ENCODE data around the gene EGFL6. TPM values are rescaled to one million over a fixed set of nuclear protein-coding genes. Genes with fewer than 3 reads are reported as not detected.

EGFL6 gene
- total and polyA plus RNA-seq, 2 of the 13 experiments (the other 11 are each of a cell fraction or from before 2014, with no cell fraction given): not detected

DNA sequence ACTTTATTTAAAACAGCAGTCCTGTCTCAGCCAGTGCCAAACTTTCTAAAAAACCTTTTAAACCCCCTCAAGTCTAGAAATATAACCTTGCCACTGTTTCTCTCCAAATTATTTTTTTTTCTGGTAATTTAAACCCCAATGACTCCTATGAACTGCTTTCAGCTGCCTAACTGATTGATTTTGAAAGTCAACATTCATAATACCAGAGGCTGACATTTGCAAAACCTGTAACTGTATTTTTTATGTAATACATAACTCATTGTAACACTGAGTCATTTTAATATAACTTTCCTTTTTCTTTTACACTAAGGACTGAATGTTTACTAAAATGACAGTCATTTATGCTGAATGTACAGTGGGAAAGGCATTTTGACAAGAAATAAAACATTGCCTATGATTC is 19.1 kb upstream of the EGFL6 start:
- intact Hi-C loops (cut with micrococcal nuclease; ENCODE audit: unreplicated experiment) (no loop called here), in situ Hi-C loops (cut with HindIII; ENCODE audit: extremely low pct_ligation_motif_present, low pct_unique_long_range_greater_than_20kb) (no loop called here)
- Histone ChIP-seq H2AFZ (ENCODE audit: low read length) (no peak overlapping the region), H3K36me3 (replicated peaks in 1 of 2; ENCODE audit: control insufficient read depth in 1 of 2, insufficient read depth in 2 of 2, low read length in 2 of 2) (no peaks in the 10 kb centered on the region), H3K27ac (ENCODE audit: extremely low read length, insufficient read depth, low read length) (no peak overlapping the region), H3K9ac (ENCODE audit: insufficient read depth, low read depth, low read length) (no peak overlapping the region), H3K27me3 (ENCODE audit: control insufficient read depth in 1 of 2, insufficient read depth in 2 of 2, low read length in 2 of 2) (no peaks in the 10 kb centered on the region), H3K4me1 (ENCODE audit: insufficient read depth, low read length) (no peaks in the 10 kb centered on the region), H3K4me3 (replicated peaks in 1 of 3; ENCODE audit: insufficient read depth in 1 of 3, low read depth in 2 of 3, low read length in 3 of 3) (no peak overlapping the region), H4K20me1 (ENCODE audit: insufficient read depth, low read length) (no peaks in the 10 kb centered on the region), H3K4me2 (ENCODE audit: low read depth, low read length) (no peak overlapping the region), H3K79me2 (ENCODE audit: insufficient read depth, low read length) (no peaks in the 10 kb centered on the region), H3K9me3 (ENCODE audit: low read length) (no peaks in the 10 kb centered on the region)
- no peak for DNase-seq (ENCODE audit: low spot score)
- no TSS peak for BruUV-seq (replicated peaks)
- ChIA-PET POLR2A (no interaction called here), CTCF (ENCODE audit: low intra/inter-chr PET ratio, low total read pairs) (no interaction called here)
- ATAC-seq: no peak
- TF ChIP-seq, protein P1, sequence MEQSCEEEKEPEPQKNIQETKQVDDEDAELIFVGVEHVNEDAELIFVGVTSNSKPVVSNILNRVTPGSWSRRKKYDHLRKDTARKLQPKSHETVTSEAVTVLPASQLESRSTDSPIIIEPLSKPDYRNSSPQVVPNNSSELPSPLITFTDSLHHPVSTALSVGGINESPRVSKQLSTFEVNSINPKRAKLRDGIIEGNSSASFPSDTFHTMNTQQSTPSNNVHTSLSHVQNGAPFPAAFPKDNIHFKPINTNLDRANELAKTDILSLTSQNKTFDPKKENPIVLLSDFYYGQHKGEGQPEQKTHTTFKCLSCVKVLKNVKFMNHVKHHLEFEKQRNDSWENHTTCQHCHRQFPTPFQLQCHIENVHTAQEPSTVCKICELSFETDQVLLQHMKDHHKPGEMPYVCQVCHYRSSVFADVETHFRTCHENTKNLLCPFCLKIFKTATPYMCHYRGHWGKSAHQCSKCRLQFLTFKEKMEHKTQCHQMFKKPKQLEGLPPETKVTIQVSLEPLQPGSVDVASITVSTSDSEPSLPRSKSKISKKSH (CRISPR knock-in tag; IDR thresholded peaks at IDR 0.05; ENCODE audit: borderline replicate concordance): no peak
- TF ChIP-seq ZNF678 (CRISPR knock-in tag; IDR thresholded peaks at IDR 0.05): no peak
- no peak for TF ChIP-seq ZNF207 (IDR thresholded peaks at IDR 0.05; ENCODE audit: borderline replicate concordance)
- TF ChIP-seq, protein P2, sequence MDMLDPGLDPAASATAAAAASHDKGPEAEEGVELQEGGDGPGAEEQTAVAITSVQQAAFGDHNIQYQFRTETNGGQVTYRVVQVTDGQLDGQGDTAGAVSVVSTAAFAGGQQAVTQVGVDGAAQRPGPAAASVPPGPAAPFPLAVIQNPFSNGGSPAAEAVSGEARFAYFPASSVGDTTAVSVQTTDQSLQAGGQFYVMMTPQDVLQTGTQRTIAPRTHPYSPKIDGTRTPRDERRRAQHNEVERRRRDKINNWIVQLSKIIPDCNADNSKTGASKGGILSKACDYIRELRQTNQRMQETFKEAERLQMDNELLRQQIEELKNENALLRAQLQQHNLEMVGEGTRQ (IDR thresholded peaks at IDR 0.05; ENCODE audit: low read depth, low read length): no peak
- TF ChIP-seq, protein P2 (CRISPR knock-in tag; IDR thresholded peaks at IDR 0.05; ENCODE audit: borderline replicate concordance): no peak
- TF ChIP-seq E2F2 (CRISPR knock-in tag; IDR thresholded peaks at IDR 0.05; ENCODE audit: borderline replicate concordance): no peak
- TF ChIP-seq, protein P3, sequence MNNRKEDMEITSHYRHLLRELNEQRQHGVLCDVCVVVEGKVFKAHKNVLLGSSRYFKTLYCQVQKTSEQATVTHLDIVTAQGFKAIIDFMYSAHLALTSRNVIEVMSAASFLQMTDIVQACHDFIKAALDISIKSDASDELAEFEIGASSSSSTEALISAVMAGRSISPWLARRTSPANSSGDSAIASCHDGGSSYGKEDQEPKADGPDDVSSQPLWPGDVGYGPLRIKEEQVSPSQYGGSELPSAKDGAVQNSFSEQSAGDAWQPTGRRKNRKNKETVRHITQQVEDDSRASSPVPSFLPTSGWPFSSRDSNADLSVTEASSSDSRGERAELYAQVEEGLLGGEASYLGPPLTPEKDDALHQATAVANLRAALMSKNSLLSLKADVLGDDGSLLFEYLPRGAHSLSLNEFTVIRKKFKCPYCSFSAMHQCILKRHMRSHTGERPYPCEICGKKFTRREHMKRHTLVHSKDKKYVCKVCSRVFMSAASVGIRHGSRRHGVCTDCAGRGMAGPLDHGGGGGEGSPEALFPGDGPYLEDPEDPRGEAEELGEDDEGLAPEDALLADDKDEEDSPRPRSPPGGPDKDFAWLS (CRISPR knock-in tag; IDR thresholded peaks at IDR 0.05; ENCODE audit: borderline replicate concordance): no peak
- FAIRE-seq: no peak
